Liver (tissue), 9 donors: Measurements from ENCODE around the gene FGD4. TPM values are rescaled to one million over a fixed set of nuclear protein-coding genes. Genes with fewer than 3 reads are reported as not detected.

Experiments
- DNase-seq: peaks from one replicate; pipeline ENCODE4 v3.0.0-alpha.2; 2017; ENCODE audit warnings: low spot score
- H3K27ac ChIP-seq, 2 donors: one replicate each; pipeline ENCODE4 v1.7.0; 2013; ENCODE audit warnings: inconsistent platforms in 2 of 2, low read length in 2 of 2, control low read depth in 1 of 2, low read depth in 1 of 2, mild to moderate bottlenecking in 1 of 2
- H3K27me3 ChIP-seq, 4 donors: one replicate each; pipeline versions ENCODE4 v1.6.1 to v1.7.0; 2013; ENCODE audit warnings: low read length in 3 of 4, inconsistent platforms in 1 of 4, mild to moderate bottlenecking in 1 of 4, moderate library complexity in 1 of 4; ENCODE audit not compliant: control insufficient read depth in 4 of 4, insufficient read depth in 4 of 4
- H3K36me3 ChIP-seq, 4 donors: one replicate each; pipeline versions ENCODE4 v1.6.1 to v1.7.0; 2013; ENCODE audit warnings: low read length in 3 of 4, mild to moderate bottlenecking in 3 of 4, low read depth in 1 of 4, moderate library complexity in 1 of 4; ENCODE audit not compliant: control insufficient read depth in 4 of 4, insufficient read depth in 3 of 4
- H3K4me1 ChIP-seq, 4 donors: one replicate each; pipeline versions ENCODE4 v1.6.1 to v1.7.0; 2013; ENCODE audit warnings: low read length in 3 of 4, mild to moderate bottlenecking in 3 of 4, moderate library complexity in 1 of 4; ENCODE audit not compliant: control insufficient read depth in 4 of 4, insufficient read depth in 4 of 4
- H3K4me3 ChIP-seq, 3 donors: one replicate each; pipeline versions ENCODE4 v1.6.1 to v1.7.0; 2013; ENCODE audit warnings: low read length in 3 of 3, control low read depth in 1 of 3, low read depth in 1 of 3, mild to moderate bottlenecking in 1 of 3
- H3K9ac ChIP-seq, 2 donors: one replicate each; pipeline ENCODE4 v1.7.0; 2013; ENCODE audit warnings: low read length in 2 of 2, mild to moderate bottlenecking in 2 of 2, moderate library complexity in 2 of 2, control low read depth in 1 of 2, low read depth in 1 of 2
- H3K9me3 ChIP-seq, 4 donors: one replicate each; pipeline versions ENCODE4 v1.6.1 to v1.7.0; 2013; ENCODE audit warnings: low read length in 3 of 4; ENCODE audit not compliant: control insufficient read depth in 4 of 4
- ATF3 ChIP-seq: IDR thresholded peaks from 2 replicates; pipeline ENCODE4 v1.6.1; 2016; ENCODE audit warnings: antibody characterized with exemption
- CTCF ChIP-seq: fragments of 150-350 bp; IDR thresholded peaks from 2 replicates; pipeline ENCODE4 v1.5.1; 2017; ENCODE audit warnings: improper control_type of control experiment, low read depth, low read length; ENCODE audit not compliant: missing input control
- EGR1 ChIP-seq, 2 donors: IDR thresholded peaks; 2 replicates each; pipeline ENCODE4 v1.6.1; 2016 to 2018; ENCODE audit warnings: antibody characterized with exemption in 2 of 2, low read depth in 2 of 2
- GABPA ChIP-seq, 2 donors: IDR thresholded peaks in 1 of 2; conservative IDR thresholded peaks in 1 of 2; 2 replicates each; pipeline ENCODE4 v1.6.1; 2016; ENCODE audit warnings: antibody characterized with exemption in 2 of 2, mild to moderate bottlenecking in 1 of 2, moderate library complexity in 1 of 2
- HNF4A ChIP-seq, 2 donors: conservative IDR thresholded peaks; 2 replicates each; pipeline ENCODE4 v1.6.1; 2016; ENCODE audit warnings: antibody characterized with exemption in 2 of 2, mild to moderate bottlenecking in 2 of 2
- HNF4G ChIP-seq: IDR thresholded peaks from 2 replicates; pipeline ENCODE4 v1.6.1; 2016; ENCODE audit warnings: antibody characterized with exemption
- MAX ChIP-seq: IDR thresholded peaks from 2 replicates; pipeline ENCODE4 v1.6.1; 2016; ENCODE audit warnings: antibody characterized with exemption
- NR2F2 ChIP-seq: IDR thresholded peaks from 2 replicates; pipeline ENCODE4 v1.6.1; 2016; ENCODE audit warnings: antibody characterized with exemption
- REST ChIP-seq: IDR thresholded peaks from 2 replicates; pipeline ENCODE4 v1.6.1; 2016; ENCODE audit warnings: antibody characterized with exemption, mild to moderate bottlenecking
- RXRA ChIP-seq, 2 donors: IDR thresholded peaks; 2 replicates each; pipeline ENCODE4 v1.6.1; 2017 to 2018; ENCODE audit warnings: antibody characterized with exemption in 2 of 2, mild to moderate bottlenecking in 1 of 2
- SP1 ChIP-seq: IDR thresholded peaks from 2 replicates; pipeline ENCODE4 v1.6.1; 2018; ENCODE audit warnings: antibody characterized with exemption, mild to moderate bottlenecking
- TAF1 ChIP-seq: conservative IDR thresholded peaks from 2 replicates; pipeline ENCODE4 v1.6.1; 2016; ENCODE audit warnings: antibody characterized with exemption, mild to moderate bottlenecking
- YY1 ChIP-seq: IDR thresholded peaks from 2 replicates; pipeline ENCODE4 v1.6.1; 2016; ENCODE audit warnings: antibody characterized with exemption, mild to moderate bottlenecking
- ZBTB33 ChIP-seq: IDR thresholded peaks from 2 replicates; pipeline ENCODE4 v1.6.1; 2016; ENCODE audit warnings: antibody characterized with exemption
- WGBS: extraction: QIAGEN DNeasy Blood & Tissue Kit; methylation state at CpG from one replicate; pipeline ENCODE4 v1.1.7; 2013; 5-methylcytosine and 5-hydroxymethylcytosine counted together
- polyA plus RNA-seq, 2 donors: library from polyadenylated mRNA; stranded (reverse) in 1 of 2; unstranded in 1 of 2; fragments of 200-250 nt in 1 of 2; fragments of >200 nt in 1 of 2; fragmentation: Nextera tagmentation in 1 of 2; extraction: Ambion mirVana in 1 of 2; gene quantifications; one replicate each; pipeline versions ENCODE4 v1.2.1 to v1.2.3, GENCODE V29; 2013 to 2015
- total RNA-seq, 2 donors: library from RNA; depleted of rRNA; stranded (reverse); fragments of >200 nt; gene quantifications; one replicate each; pipeline ENCODE4 v1.2.3, GENCODE V29; 2014
- donor health status: healthy.
- donor health status: healthy.
- donor health status: healthy.
- donor health status: healthy.
- donor health status: healthy.

The FGD4 gene
- total and polyA plus RNA-seq, 4 donors, result 3.8 to 26.4 (median 9.0) TPM

GRCh38 chr12:32512379-32512778, 113.0 kb downstream of the FGD4 start:
- TF ChIP-seq ATF3 (no peak), REST (no peak), NR2F2 (no peak), TAF1 (no peak), HNF4G (no peak), HNF4A (conservative IDR thresholded peaks at IDR 0.05) (no peak), ZBTB33 (no peak), CTCF (no peak), MAX (no peak), GABPA (IDR thresholded peaks at IDR 0.05 in 1 of 2, conservative IDR thresholded peaks at IDR 0.05 in 1 of 2) (no peak), EGR1 (IDR thresholded peaks at IDR 0.05; ENCODE audit: low read depth in 2 of 2) (no peak), SP1 (no peak)
- WGBS, result 94% methylated on average over 2 of the region's 2 CpGs

GRCh38 chr12:32512910-32513309, 113.6 kb downstream of the FGD4 start:
- H3K4me1 ChIP-seq, result peaks cover 7 to 40% (median 17%) of the 10 kb centered on the region in 4 donors
- WGBS, result 44% methylated on average over 2 of the region's 2 CpGs
- TF ChIP-seq YY1 (no peak), ATF3 (peak; percentile 67), HNF4A (conservative IDR thresholded peaks at IDR 0.05) (peak; percentile 28 to 30), CTCF (no peak), RXRA (IDR thresholded peaks at IDR 0.05) (peak; percentile 28 to 34)
- no peaks in the 10 kb centered on the region for H3K36me3 ChIP-seq
- DNase-seq, result no peak
- peak overlapping the region; percentile 42 to 54 for H3K27ac ChIP-seq
- H3K4me3 ChIP-seq, result no peak overlapping the region
- H3K9ac ChIP-seq, result no peak overlapping the region
- H3K27me3 ChIP-seq, result no peaks in the 10 kb centered on the region
- H3K9me3 ChIP-seq, result no peaks in the 10 kb centered on the region

More at GRCh38 chr12:32512379-32512778, 113.0 kb downstream of the FGD4 start:
- DNase-seq, result no peak
- H3K4me3 ChIP-seq, result no peak overlapping the region
- no peaks in the 10 kb centered on the region for H3K27me3 ChIP-seq
- H3K4me1 ChIP-seq, result peaks cover 7 to 40% (median 17%) of the 10 kb centered on the region in 4 donors
- H3K9me3 ChIP-seq, result no peaks in the 10 kb centered on the region
- H3K9ac ChIP-seq, result no peak overlapping the region
- H3K36me3 ChIP-seq, result no peaks in the 10 kb centered on the region
- H3K27ac ChIP-seq, result peak overlapping the region; percentile 42 to 54
